Measurements from ENCODE around the gene RNF224.

DNA sequence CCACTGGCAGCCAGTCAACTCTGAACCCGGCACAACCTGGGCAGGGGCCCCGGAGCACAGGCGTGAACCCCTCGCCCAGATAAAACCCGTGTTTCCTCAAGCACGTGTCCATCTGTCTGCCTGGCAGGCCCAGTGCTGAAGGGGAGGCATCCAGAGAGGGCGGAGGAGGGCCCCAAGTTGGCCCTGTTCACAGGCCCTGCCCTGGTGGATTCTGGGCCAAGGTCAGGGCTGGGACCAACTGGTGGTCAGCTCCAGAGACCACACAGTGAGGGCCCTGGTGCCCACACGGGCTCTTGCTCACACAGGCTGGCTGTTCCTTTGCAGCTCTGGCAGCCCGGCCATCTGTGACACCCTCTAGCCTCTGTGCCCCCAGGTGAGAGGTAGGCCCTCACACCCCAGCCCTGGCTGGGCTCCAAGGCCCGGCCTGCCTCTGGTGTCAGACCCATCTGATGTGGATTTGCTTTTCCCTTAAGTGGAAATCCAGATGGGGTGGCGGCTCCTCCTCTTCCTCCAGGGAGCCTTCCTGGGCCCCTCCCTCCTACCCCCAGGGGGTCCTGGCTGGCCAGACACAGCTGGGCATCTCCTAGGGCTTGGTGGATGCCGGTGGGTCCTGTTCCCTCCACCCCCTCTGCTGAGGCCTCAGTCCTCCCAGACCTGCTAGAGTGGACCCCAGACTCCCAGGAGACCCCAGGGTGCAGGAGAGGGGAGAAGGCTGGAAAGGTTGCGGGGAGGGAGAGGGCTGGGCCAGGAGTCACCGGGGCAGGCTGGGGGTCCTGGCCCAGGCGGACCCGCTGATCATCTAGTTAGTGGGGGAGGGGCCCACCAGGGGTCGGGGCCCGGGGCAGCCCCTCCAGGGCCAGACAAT is 23.3 kb downstream of the RNF224 start:
- TF ChIP-seq SUZ12 (IDR thresholded peaks at IDR 0.05; ENCODE audit: extremely low read depth, insufficient read depth, insufficient read length) = no peak
- TF ChIP-seq ZNF274 (IDR thresholded peaks at IDR 0.05; ENCODE audit: low read depth, low read length) = no peak

Measured in NT2/D1 (cell line).